ENCODE results near the gene PCNX3. TPM values are rescaled to one million over a fixed set of nuclear protein-coding genes. Genes with fewer than 3 reads are reported as not detected.
A peak's percentile ranks its signal among the peaks of the same experiment; 100 is the strongest.
"Not testable (repeated sequence)": the region's sequence is repeated elsewhere in the genome, so short reads cannot be mapped to it uniquely, and the experiment has no call there.

PCNX3 gene
- total RNA-seq, 1 donor from 2014 or later, result 59.5 TPM

GRCh38 chr11:65634440-65634839 is 18.9 kb downstream of the PCNX3 start:
- Mint-ChIP-seq H3K27ac (no peak overlapping the region), H3K36me3 (ENCODE audit: insufficient read depth) (peaks cover 3% of the 10 kb centered on the region), H3K4me1 (ENCODE audit: low read depth) (peaks cover 6% of the 10 kb centered on the region), H3K9me3 (ENCODE audit: low read depth) (no peaks in the 10 kb centered on the region), H3K4me3 (ENCODE audit: low read depth) (no peak overlapping the region), H3K27me3 (no peaks in the 10 kb centered on the region)
- no peak for DNase-seq (ENCODE audit: low spot score, unreplicated experiment)
- TF ChIP-seq CTCF (IDR thresholded peaks at IDR 0.05; ENCODE audit: unreplicated experiment), result no peak

- DNase-seq (ENCODE audit: low spot score, unreplicated experiment), result no peak
- no peak overlapping the region for H3K4me3 Mint-ChIP-seq (ENCODE audit: low read depth)
- no peak for TF ChIP-seq CTCF (IDR thresholded peaks at IDR 0.05; ENCODE audit: unreplicated experiment)
- H3K27me3 Mint-ChIP-seq, result no peaks in the 10 kb centered on the region
- H3K27ac Mint-ChIP-seq, result no peak overlapping the region
- peaks cover 3% of the 10 kb centered on the region for H3K36me3 Mint-ChIP-seq (ENCODE audit: insufficient read depth)
- no peaks in the 10 kb centered on the region for H3K9me3 Mint-ChIP-seq (ENCODE audit: low read depth)
- peaks cover 6% of the 10 kb centered on the region for H3K4me1 Mint-ChIP-seq (ENCODE audit: low read depth)
Measured at GRCh38 chr11:65634905-65635731, 19.5 kb downstream of the PCNX3 start.

GRCh38 chr11:65636108-65637031 is 20.8 kb downstream of the PCNX3 start:
- Mint-ChIP-seq H3K4me1 (ENCODE audit: low read depth) (peaks cover 6% of the 10 kb centered on the region), H3K36me3 (ENCODE audit: insufficient read depth) (peaks cover 3% of the 10 kb centered on the region), H3K4me3 (ENCODE audit: low read depth) (no peak overlapping the region), H3K27me3 (no peaks in the 10 kb centered on the region), H3K9me3 (ENCODE audit: low read depth) (no peaks in the 10 kb centered on the region), H3K27ac (no peak overlapping the region)
- no peak for TF ChIP-seq CTCF (IDR thresholded peaks at IDR 0.05; ENCODE audit: unreplicated experiment)
- no peak for DNase-seq (ENCODE audit: low spot score, unreplicated experiment)

- H3K27ac Mint-ChIP-seq, result no peak overlapping the region
- TF ChIP-seq CTCF (IDR thresholded peaks at IDR 0.05; ENCODE audit: unreplicated experiment), result no peak
- peaks cover 5% of the 10 kb centered on the region for H3K27me3 Mint-ChIP-seq
- H3K36me3 Mint-ChIP-seq (ENCODE audit: insufficient read depth), result peaks cover 3% of the 10 kb centered on the region
- H3K4me3 Mint-ChIP-seq (ENCODE audit: low read depth), result no peak overlapping the region
- peaks cover 6% of the 10 kb centered on the region for H3K4me1 Mint-ChIP-seq (ENCODE audit: low read depth)
- DNase-seq (ENCODE audit: low spot score, unreplicated experiment), result no peak
- H3K9me3 Mint-ChIP-seq (ENCODE audit: low read depth), result no peaks in the 10 kb centered on the region
Measured at GRCh38 chr11:65637032-65637557, 21.5 kb downstream of the PCNX3 start.

GRCh38 chr11:65637794-65638419 is 22.3 kb downstream of the PCNX3 start, which contains the start of gene SIPA1:
Gene SIPA1 (plus strand): TSS chr11:65638101. CDS start chr11:65640922, 2,821 bp downstream.
- peaks cover 6% of the 10 kb centered on the region for H3K27me3 Mint-ChIP-seq
- H3K4me1 Mint-ChIP-seq (ENCODE audit: low read depth), result peaks cover 6% of the 10 kb centered on the region
- no peaks in the 10 kb centered on the region for H3K9me3 Mint-ChIP-seq (ENCODE audit: low read depth)
- DNase-seq (ENCODE audit: low spot score, unreplicated experiment), result peak; percentile 60
- H3K36me3 Mint-ChIP-seq (ENCODE audit: insufficient read depth), result peaks cover 3% of the 10 kb centered on the region
- peak within 1 kb of the TSS; percentile 70 for H3K4me3 Mint-ChIP-seq (ENCODE audit: low read depth)
- peak within 1 kb of the TSS; percentile 81 for H3K27ac Mint-ChIP-seq
- TF ChIP-seq CTCF (IDR thresholded peaks at IDR 0.05; ENCODE audit: unreplicated experiment), result peak; percentile 56

GRCh38 chr11:65639228-65639597 is 23.6 kb downstream of the PCNX3 start:
- not testable (repeated sequence) for H3K36me3 Mint-ChIP-seq (ENCODE audit: insufficient read depth); H3K9me3 Mint-ChIP-seq (ENCODE audit: low read depth); H3K4me3 Mint-ChIP-seq (ENCODE audit: low read depth); H3K4me1 Mint-ChIP-seq (ENCODE audit: low read depth); DNase-seq (ENCODE audit: low spot score, unreplicated experiment); H3K27ac Mint-ChIP-seq
- H3K27me3 Mint-ChIP-seq, result peaks cover 16% of the 10 kb centered on the region
